GM10248 (cell line): ENCODE measurements around the gene VEPH1.

Experiments used
- CTCF ChIA-PET: fragments of 300-600 bp; sonication (Branson Sonifier 250); formaldehyde crosslinking; extraction: SDS; loops from one replicate; lab custom pipeline; 2021; ENCODE audit warnings: antibody characterized with exemption; lab: Yijun Ruan, JAX
- POLR2A ChIA-PET: fragments of 350-650 bp; sonication (Branson Sonifier 250); formaldehyde crosslinking; extraction: SDS; loops from one replicate; lab custom pipeline; 2020; ENCODE audit warnings: antibody characterized with exemption; lab: Yijun Ruan, JAX
- DNase-seq: peaks from one replicate; pipeline ENCODE4 v3.0.0; 2012; ENCODE audit errors: extremely low spot score
- CTCF ChIP-seq: IDR thresholded peaks from 2 replicates; pipeline ENCODE4 v1.5.1; 2012; ENCODE audit warnings: mild to moderate bottlenecking, low read depth; ENCODE audit errors: extremely low read depth, missing control alignments, control extremely low read depth

The VEPH1 gene

GRCh38 chr3:157226173-157226847, 276.9 kb downstream of the VEPH1 start:
- TF ChIP-seq CTCF = no peak
- ChIA-PET CTCF (interaction anchor here (1.0 to 1.6 kb wide), 5 partner anchors 9 to 26 kb away, joined by 3 to 6 read pairs (median 4); no protein-coding TSS in a partner anchor), POLR2A (no interaction called here)
- no peak for DNase-seq

- no peak for DNase-seq
- TF ChIP-seq CTCF = no peak
- CTCF ChIA-PET = interaction anchor here (1.0 kb wide), 1 partner anchor 18 kb away, joined by 3 read pairs; no protein-coding TSS in a partner anchor
- POLR2A ChIA-PET = no interaction called here
These were observed 278.2 kb downstream of the VEPH1 start for GRCh38 chr3:157225001-157225400.

- no peak for TF ChIP-seq CTCF
These were observed 282.3 kb downstream of the VEPH1 start for GRCh38 chr3:157220883-157221282.

GRCh38 chr3:157220211-157220610, 283.0 kb downstream of the VEPH1 start:
- ChIA-PET POLR2A (no interaction called here), CTCF (interaction anchor here (1.1 to 1.6 kb wide), 3 partner anchors 18 to 771 kb away, joined by 3 to 5 read pairs (median 5); no protein-coding TSS in a partner anchor)
- no peak for DNase-seq
- no peak for TF ChIP-seq CTCF

More at GRCh38 chr3:157220883-157221282, 282.3 kb downstream of the VEPH1 start:
- POLR2A ChIA-PET = no interaction called here
- DNase-seq = no peak
- CTCF ChIA-PET = interaction anchor here (1.3 kb wide), 1 partner anchor 19 kb away, joined by 5 read pairs; no protein-coding TSS in a partner anchor

- ChIA-PET CTCF (interaction anchor here (1.1 to 1.6 kb wide), 3 partner anchors 12 to 770 kb away, joined by 3 to 5 read pairs (median 3); no protein-coding TSS in a partner anchor), POLR2A (no interaction called here)
- no peak for DNase-seq
- TF ChIP-seq CTCF = no peak
These were observed 284.0 kb downstream of the VEPH1 start for GRCh38 chr3:157219215-157219614.
